GM12878 (cell line): Measurements from ENCODE around the gene KIF14. TPM values are rescaled to one million over a fixed set of nuclear protein-coding genes. Genes with fewer than 3 reads are reported as not detected.

Experiments used
- ATAC-seq: fragments of 200-7000 bp; cut with Tn5 transposase; 3 replicates; pipeline ENCODE4 v1.9.1; 2020; ENCODE audit warnings: mild to moderate bottlenecking, moderate library complexity
- BruUV-seq: library from RNA; stranded (reverse); fragments of 400-500 nt; replicated peaks from 2 replicates; lab custom pipeline; 2021; lab: Mats Ljungman, UMichigan
- CTCF ChIA-PET: fragments of 300-600 bp; sonication (Branson Sonifier 250); formaldehyde crosslinking; extraction: SDS; loops from one replicate; lab custom pipeline; 2021; ENCODE audit warnings: inconsistent platforms; lab: Yijun Ruan, JAX
- POLR2A ChIA-PET: fragments of 350-600 bp; formaldehyde crosslinking; extraction: SDS; loops from one replicate; lab custom pipeline; 2021; ENCODE audit warnings: inconsistent platforms; lab: Charles Lee
- RAD21 ChIA-PET: fragments of 300-600 bp; sonication (Branson Sonifier 250); formaldehyde crosslinking; loops from one replicate; lab custom pipeline; 2023; ENCODE audit warnings: antibody characterized with exemption; ENCODE audit not compliant: unreplicated experiment; lab: Charles Lee
- SMC1A ChIA-PET: fragments of 300-600 bp; sonication (Branson Sonifier 250); formaldehyde crosslinking; loops from one replicate; lab custom pipeline; 2023; ENCODE audit not compliant: unreplicated experiment, uncharacterized antibody; lab: Charles Lee
- DNase-seq: peaks from one replicate; pipeline ENCODE4 v3.0.0-alpha.2; 2011; ENCODE audit warnings: low read depth, low spot score
- FAIRE-seq: peaks from 3 replicates; lab custom pipeline; 2011; peaks lifted over from hg19 to GRCh38; lab: Jason Lieb, UNC
- H2AFZ ChIP-seq: 2 replicates; pipeline ENCODE4 v1.6.0; 2011; ENCODE audit warnings: low read depth, low read length, control low read depth; ENCODE audit not compliant: control insufficient read depth
- H3K27ac ChIP-seq: 2 replicates; pipeline ENCODE4 v1.5.1; 2011; ENCODE audit warnings: control low read depth; ENCODE audit not compliant: control insufficient read depth, insufficient read depth
- H3K27me3 ChIP-seq, 2 experiments: replicated peaks in 1 of 2; 2 replicates each; pipeline versions ENCODE4 v1.6.0 to v1.6.1; 2011; ENCODE audit warnings: low read length in 1 of 2; ENCODE audit not compliant: control insufficient read depth in 2 of 2, insufficient read depth in 2 of 2
- H3K36me3 ChIP-seq, 2 experiments: 2 replicates each; pipeline ENCODE4 v1.5.1; 2011; ENCODE audit warnings: low read length in 1 of 2; ENCODE audit not compliant: control insufficient read depth in 2 of 2, insufficient read depth in 2 of 2
- H3K4me1 ChIP-seq: 2 replicates; pipeline ENCODE4 v1.6.1; 2011; ENCODE audit warnings: mild to moderate bottlenecking, low read length, moderate library complexity, mixed read lengths; ENCODE audit not compliant: control insufficient read depth, insufficient read depth
- H3K4me2 ChIP-seq: 2 replicates; pipeline ENCODE4 v1.6.0; 2011; ENCODE audit warnings: control low read depth; ENCODE audit not compliant: control insufficient read depth, insufficient read depth
- H3K4me3 ChIP-seq: fragments of 200-600 bp; sonication (generic); 2 replicates; pipeline ENCODE4 v1.5.1; 2016
- H3K79me2 ChIP-seq: 2 replicates; pipeline ENCODE4 v1.6.0; 2011; ENCODE audit warnings: low read length; ENCODE audit not compliant: control insufficient read depth, insufficient read depth
- H3K9ac ChIP-seq: 2 replicates; pipeline ENCODE4 v1.8.0; 2011; ENCODE audit warnings: low read length, control low read depth, mixed read lengths; ENCODE audit not compliant: control insufficient read depth, insufficient read depth
- H3K9me3 ChIP-seq: replicated peaks from 3 replicates; pipeline ENCODE4 v1.5.1; 2011; ENCODE audit warnings: mild to moderate bottlenecking, low read length; ENCODE audit not compliant: control insufficient read depth, insufficient read depth
- H4K20me1 ChIP-seq: 2 replicates; pipeline ENCODE4 v1.6.0; 2011; ENCODE audit not compliant: control insufficient read depth, insufficient read depth
- RAD21 ChIP-seq: IDR thresholded peaks from 2 replicates; pipeline ENCODE4 v1.6.1; 2011; ENCODE audit warnings: mild to moderate bottlenecking, low read depth, low read length, moderate library complexity; ENCODE audit not compliant: insufficient read depth
- WGBS: methylation state at CpG from one replicate; pipeline ENCODE4 v1.1.6; 2016; ENCODE audit warnings: low lambda C conversion rate; ENCODE audit not compliant: insufficient replicate concordance, insufficient coverage; ENCODE audit errors: missing lambda C conversion rate; 5-methylcytosine and 5-hydroxymethylcytosine counted together
- in situ Hi-C: fragments of 300-500 bp; cut with MboI; formaldehyde crosslinking; loops from 9 replicates; pipeline ENCODE4 v1.14.3; 2018; ENCODE audit warnings: mixed read lengths
- intact Hi-C: fragments of 100-400 bp; cut with micrococcal nuclease; formaldehyde crosslinking; loops from one replicate; pipeline ENCODE4 v1.14.2; 2022; ENCODE audit not compliant: unreplicated experiment
- polyA plus RNA-seq, 11 experiments: library from polyadenylated mRNA; depleted of rRNA in 4 of 11; unstranded in 6 of 11; stranded (reverse) in 5 of 11; fragments of >200 nt; fragmentation: Nextera tagmentation in 4 of 11; fragmentation: Illumina TruSeq in 1 of 11; extraction: Ambion mirVana in 4 of 11; extraction: Trizol in 1 of 11; gene quantifications; 1 replicate in 1 of 11; 2 replicates in 10 of 11; pipeline versions ENCODE4 v1.2.1 to v1.2.3, GENCODE V29; 2011 to 2016; ENCODE audit warnings: inconsistent platforms in 2 of 11, missing spikeins in 2 of 11, low read depth in 1 of 11
- total RNA-seq, 4 experiments: library from RNA; depleted of rRNA in 3 of 4; stranded (reverse); fragments of >200 nt in 3 of 4; fragmentation: Illumina TruSeq in 1 of 4; extraction: Trizol in 1 of 4; gene quantifications; 2 replicates each; pipeline versions ENCODE4 v1.2.1 to v1.2.3, GENCODE V29; 2013 to 2021
- TF ChIP-seq, protein P1 (sequence below), 3 experiments: IDR thresholded peaks in 2 of 3; conservative IDR thresholded peaks in 1 of 3; 2 replicates each; pipeline ENCODE4 v1.5.1; 2011; ENCODE audit warnings: low read depth in 3 of 3, low read length in 3 of 3, mild to moderate bottlenecking in 3 of 3, control low read depth in 2 of 3, moderate library complexity in 2 of 3, inconsistent platforms in 1 of 3, mixed read lengths in 1 of 3; ENCODE audit not compliant: control insufficient read depth in 2 of 3, insufficient read depth in 1 of 3; ENCODE audit errors: extremely low read depth in 1 of 3
- TF ChIP-seq, protein P2 (sequence below): IDR thresholded peaks from 2 replicates; pipeline ENCODE4 v1.6.1; 2011; ENCODE audit warnings: borderline replicate concordance, low read depth, mild to moderate bottlenecking, moderate library complexity, low read length; ENCODE audit not compliant: insufficient read depth, poor library complexity, severe bottlenecking

KIF14 gene
- total and polyA plus RNA-seq, 10 of the 15 experiments (the other 5 are each of a cell fraction or from before 2014, with no cell fraction given): 6.8 to 25.5 (median 14.4) TPM

DNA sequence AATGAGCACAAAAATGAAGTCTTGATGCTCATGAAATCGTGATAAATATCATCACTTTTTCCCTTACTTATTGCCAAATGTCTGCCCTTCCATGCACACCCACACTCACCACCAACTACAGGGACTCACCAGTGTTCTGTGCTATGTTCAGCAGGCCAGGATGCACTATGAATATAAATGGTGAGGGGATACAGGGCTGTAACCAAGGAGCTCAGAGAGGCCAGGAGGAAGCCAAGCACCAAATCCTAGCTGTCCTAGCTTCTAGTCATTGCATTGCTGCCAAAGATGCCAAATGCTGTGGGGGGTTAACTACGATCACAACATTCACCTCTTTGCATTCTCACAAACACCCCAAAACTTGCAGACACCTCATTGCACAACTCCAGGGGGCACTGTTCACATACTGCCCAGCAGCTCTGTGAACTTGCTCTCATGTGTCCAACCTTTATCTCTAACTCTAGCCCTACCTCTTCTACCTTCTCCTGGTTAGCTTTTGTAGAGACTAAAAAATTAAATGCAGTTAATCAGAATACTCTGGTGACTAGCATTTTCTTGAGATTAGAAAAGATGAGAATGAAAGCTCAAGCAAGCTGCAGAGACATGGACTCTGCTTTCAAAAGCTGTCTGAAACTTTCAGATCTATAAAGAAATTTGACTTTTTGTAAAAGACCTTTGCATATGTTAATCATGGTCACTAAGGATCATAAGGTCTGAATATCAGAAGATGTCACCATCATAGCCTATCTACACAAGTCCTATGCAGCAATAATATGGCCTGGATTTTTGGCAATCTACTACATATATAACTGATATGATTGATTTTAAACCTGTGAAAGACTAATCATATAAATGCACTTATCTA is 13.9 kb upstream of the KIF14 start:
- POLR2A ChIA-PET: interaction anchor here (1.5 to 2.6 kb wide), 3 partner anchors 10 to 35 kb away, joined by 5 to 13 read pairs (median 8); partner anchors contain the start of gene DDX59
- TF ChIP-seq RAD21: 0 out of 2 replicates have a peak, but pooled peaks have one; percentile 21
- TF ChIP-seq, protein P1, sequence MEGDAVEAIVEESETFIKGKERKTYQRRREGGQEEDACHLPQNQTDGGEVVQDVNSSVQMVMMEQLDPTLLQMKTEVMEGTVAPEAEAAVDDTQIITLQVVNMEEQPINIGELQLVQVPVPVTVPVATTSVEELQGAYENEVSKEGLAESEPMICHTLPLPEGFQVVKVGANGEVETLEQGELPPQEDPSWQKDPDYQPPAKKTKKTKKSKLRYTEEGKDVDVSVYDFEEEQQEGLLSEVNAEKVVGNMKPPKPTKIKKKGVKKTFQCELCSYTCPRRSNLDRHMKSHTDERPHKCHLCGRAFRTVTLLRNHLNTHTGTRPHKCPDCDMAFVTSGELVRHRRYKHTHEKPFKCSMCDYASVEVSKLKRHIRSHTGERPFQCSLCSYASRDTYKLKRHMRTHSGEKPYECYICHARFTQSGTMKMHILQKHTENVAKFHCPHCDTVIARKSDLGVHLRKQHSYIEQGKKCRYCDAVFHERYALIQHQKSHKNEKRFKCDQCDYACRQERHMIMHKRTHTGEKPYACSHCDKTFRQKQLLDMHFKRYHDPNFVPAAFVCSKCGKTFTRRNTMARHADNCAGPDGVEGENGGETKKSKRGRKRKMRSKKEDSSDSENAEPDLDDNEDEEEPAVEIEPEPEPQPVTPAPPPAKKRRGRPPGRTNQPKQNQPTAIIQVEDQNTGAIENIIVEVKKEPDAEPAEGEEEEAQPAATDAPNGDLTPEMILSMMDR (IDR thresholded peaks at IDR 0.05 in 2 of 3, conservative IDR thresholded peaks at IDR 0.05 in 1 of 3; ENCODE audit: control insufficient read depth in 2 of 3, extremely low read depth in 1 of 3, insufficient read depth in 1 of 3, low read depth in 3 of 3, low read length in 3 of 3): peak in 1 of 3 experiments; percentile 41; a peak in 2 of 6 replicates
- TF ChIP-seq, protein P2, sequence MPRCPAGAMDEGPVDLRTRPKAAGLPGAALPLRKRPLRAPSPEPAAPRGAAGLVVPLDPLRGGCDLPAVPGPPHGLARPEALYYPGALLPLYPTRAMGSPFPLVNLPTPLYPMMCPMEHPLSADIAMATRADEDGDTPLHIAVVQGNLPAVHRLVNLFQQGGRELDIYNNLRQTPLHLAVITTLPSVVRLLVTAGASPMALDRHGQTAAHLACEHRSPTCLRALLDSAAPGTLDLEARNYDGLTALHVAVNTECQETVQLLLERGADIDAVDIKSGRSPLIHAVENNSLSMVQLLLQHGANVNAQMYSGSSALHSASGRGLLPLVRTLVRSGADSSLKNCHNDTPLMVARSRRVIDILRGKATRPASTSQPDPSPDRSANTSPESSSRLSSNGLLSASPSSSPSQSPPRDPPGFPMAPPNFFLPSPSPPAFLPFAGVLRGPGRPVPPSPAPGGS: no peak
- TF ChIP-seq, all 136 proteins: peak for 2

More for the DNA sequence above, 13.9 kb upstream of the KIF14 start:
- peak overlapping the region; percentile 39; the same call in 1 of the 2 replicates for H3K4me2 ChIP-seq
- H2AFZ ChIP-seq: no peak overlapping the region; the same call in none of the 2 replicates
- intact Hi-C loops (no loop called here), in situ Hi-C loops (no loop called here)
- H4K20me1 ChIP-seq: no peaks in the 10 kb centered on the region
- WGBS: 15% methylated on average over 2 of the region's 2 CpGs
- RAD21 ChIA-PET: interaction anchor here (0.9 to 2.4 kb wide), 9 partner anchors 8 to 169 kb away, joined by 3 to 12 read pairs (median 3); partner anchors contain the start of gene DDX59
- no peak overlapping the region for H3K9ac ChIP-seq
- FAIRE-seq (no peak), ATAC-seq (peak; percentile 59), DNase-seq (no peak)
- no peaks in the 10 kb centered on the region for H3K36me3 ChIP-seq
- H3K27ac ChIP-seq: 0 out of 2 replicates have a peak overlapping the region, but pooled peaks have one; percentile 15
- H3K4me3 ChIP-seq: no peak overlapping the region
- no peaks in the 10 kb centered on the region for H3K9me3 ChIP-seq
- no TSS peak for BruUV-seq
- peaks cover 9% of the 10 kb centered on the region for H3K4me1 ChIP-seq
- no peaks in the 10 kb centered on the region for H3K79me2 ChIP-seq
- SMC1A ChIA-PET: interaction anchor here (1.0 to 3.6 kb wide), 12 partner anchors 7 to 168 kb away, joined by 3 to 25 read pairs (median 4); partner anchors contain the start of gene DDX59
- no peaks in the 10 kb centered on the region for H3K27me3 ChIP-seq
- CTCF ChIA-PET: interaction anchor here (0.6 to 3.4 kb wide), 14 partner anchors 9 to 231 kb away, joined by 3 to 25 read pairs (median 3); no protein-coding TSS in a partner anchor
